ENCODE results near the gene SPRY1.

The SPRY1 gene

DNA sequence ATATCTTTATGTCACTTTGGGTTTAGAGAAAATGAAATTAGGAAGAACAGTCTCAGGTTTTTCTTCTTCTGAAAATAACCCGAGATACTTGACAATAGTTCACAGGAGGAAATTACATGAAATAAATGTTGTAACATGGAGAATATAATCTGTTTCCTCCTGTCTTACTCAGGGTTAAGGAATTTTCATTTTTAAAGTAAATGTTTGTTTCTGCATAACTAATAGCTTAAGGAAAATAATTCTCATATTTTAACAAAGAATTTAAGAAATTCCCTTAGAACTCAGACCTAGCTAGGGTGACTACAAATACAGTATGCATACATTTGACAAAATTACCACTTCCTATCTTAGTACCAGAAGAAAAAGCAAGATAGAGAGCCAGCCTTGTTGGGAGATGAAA lies 17.2 kb upstream of the SPRY1 start:
- DNase-seq (ENCODE audit: low read depth in 2 of 2): no peak

DNA sequence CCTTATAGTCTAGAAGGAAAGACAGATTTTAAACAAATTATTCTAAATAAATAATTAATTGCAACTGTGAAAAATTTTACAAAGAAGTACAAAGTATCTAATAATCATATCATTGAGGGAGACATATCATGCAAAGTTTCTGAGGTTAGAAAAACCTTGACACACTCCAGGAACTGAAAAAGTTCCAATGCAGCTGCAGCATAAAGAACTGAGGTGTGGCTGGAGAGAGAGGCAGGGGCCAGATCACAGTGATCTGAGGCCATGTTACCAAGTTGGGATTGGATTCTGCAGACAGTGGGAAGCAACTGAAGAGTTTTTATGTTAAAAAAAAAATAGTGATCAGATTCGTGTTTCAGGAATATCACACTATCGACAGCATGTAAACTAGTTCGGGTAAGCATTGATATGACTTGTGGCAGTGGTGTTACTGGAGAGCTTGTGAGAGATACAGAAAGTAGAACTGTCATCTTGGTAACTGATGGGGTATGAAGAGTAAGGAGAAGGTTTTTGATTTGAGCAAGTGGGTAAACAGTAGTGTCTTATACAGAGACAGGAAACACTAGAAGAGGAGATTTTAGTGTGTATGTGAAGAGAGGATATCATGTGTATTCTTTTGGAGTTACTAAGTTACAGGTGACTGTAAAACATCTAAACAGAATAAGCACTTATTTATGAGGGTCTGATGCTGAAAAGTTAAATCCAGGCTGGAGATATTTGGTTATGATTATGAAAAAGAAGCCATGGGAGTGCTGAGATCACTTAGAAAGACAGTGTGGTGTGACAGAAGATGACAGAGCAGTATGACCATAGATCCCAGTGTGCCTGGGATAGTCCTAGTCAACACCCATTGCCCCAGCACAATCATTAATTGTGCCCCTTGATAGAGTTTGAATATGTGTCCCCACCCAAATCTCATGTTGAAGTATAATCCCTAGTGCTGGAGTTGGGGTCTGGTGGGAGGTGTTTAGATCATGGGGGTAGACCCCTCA lies 15.6 kb upstream of the SPRY1 start:
- no peak for DNase-seq (ENCODE audit: low read depth in 2 of 2)

DNA sequence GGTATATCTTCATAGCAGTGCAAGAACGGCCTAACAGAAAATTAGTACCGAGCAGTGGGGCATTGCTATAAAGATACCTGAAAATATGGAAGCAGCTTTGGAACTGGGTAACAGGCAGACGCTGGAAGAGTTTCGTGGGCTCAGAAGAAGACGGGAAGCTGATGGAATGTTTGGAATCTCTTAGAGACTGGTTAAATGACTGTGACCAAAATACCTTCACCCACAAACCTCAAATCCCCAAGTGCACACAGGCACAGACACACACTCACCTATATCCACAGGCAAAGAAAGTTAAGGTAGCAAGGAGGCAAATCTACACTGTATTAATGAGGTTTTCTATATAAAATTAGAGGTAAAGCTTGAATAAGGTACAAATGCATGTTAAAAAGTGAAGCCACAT lies 14.6 kb upstream of the SPRY1 start:
- DNase-seq (ENCODE audit: low read depth in 2 of 2): no peak

DNA sequence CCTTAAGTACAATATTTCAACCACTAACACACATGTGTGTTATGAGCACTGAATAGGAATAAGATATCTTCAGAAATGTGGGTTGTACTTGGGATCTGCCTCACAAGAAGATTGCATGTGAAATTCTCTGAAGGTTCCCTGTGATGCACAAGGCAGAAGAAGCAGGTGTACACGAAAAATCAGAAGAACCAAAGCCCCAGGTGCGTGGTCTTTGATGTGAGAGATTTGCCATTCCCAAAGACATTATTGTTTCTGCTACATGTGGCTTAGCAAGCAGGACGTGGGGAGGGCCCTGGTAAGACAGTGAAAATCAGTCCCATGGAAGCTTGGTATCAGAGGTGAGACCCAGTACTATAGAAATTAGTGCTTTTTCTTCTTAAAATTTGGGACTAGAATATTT lies 13.0 kb upstream of the SPRY1 start:
- DNase-seq (ENCODE audit: low read depth in 2 of 2): no peak

DNA sequence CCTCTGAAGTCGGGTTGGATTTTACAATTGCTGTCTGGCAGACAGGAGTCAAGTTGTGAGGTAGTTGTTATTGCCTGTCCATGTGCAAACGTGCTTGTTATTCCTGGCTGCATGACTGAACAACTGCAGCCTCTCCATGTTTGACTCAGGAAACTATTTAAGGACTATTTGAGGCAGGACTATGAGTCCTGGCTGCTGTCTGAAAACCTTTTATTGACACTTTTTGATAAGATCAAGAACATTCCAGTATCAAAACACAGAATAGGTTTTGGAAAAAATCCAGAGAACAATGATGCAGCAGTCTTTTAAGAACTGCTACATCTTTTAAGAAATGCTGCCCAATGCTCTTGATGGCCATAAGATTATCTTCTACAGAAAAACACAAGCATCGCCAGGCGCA lies 10.0 kb upstream of the SPRY1 start:
- DNase-seq (ENCODE audit: low read depth in 2 of 2): no peak

DNA sequence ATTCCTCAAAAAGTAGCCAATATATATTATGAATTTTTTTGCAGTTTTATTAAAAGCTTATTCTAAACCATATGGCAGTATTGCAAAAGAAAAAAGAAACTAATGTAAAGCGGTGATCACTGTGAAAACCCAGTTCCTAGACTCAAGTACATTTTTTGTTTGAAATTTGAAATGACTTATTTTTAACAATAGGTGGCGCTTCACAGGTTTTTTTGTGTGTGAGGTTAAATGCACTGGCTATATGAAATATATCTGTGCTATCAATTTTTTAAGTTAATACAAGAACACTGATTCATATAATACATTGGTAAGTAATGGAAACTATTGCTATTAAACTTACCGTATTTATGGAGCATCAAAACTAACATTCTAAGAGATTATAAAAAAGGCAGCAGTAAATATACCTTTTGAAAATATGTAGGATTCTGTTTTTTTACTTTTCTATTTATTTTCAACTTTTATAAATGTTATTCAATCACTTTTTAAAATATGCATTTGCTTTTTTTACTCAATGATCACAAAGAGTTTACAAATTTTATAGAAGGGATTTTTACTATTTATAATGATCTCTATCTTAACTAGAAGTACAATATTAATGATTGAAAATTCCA lies 5.6 kb upstream of the SPRY1 start:
- DNase-seq (ENCODE audit: low read depth in 2 of 2): no peak

DNA sequence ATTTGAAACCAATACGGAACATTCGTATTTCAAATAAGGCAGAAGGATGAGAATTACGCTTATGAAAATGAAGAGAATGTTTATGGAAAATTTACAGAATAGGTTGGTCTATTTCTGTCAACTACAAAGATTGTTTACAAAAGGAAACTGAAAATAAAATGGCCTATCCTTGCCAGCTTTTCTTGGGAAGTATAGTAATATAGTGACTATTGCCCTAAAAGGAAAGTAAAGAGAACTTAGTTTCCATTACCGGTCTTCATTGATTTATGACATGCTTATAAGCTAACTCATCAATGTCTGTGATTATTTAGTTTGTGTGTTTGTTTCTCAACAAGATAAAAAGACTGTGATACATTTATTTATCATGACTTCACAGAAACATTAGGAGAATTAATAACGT lies 2.9 kb upstream of the SPRY1 start:
- DNase-seq (ENCODE audit: low read depth in 2 of 2): no peak

DNA sequence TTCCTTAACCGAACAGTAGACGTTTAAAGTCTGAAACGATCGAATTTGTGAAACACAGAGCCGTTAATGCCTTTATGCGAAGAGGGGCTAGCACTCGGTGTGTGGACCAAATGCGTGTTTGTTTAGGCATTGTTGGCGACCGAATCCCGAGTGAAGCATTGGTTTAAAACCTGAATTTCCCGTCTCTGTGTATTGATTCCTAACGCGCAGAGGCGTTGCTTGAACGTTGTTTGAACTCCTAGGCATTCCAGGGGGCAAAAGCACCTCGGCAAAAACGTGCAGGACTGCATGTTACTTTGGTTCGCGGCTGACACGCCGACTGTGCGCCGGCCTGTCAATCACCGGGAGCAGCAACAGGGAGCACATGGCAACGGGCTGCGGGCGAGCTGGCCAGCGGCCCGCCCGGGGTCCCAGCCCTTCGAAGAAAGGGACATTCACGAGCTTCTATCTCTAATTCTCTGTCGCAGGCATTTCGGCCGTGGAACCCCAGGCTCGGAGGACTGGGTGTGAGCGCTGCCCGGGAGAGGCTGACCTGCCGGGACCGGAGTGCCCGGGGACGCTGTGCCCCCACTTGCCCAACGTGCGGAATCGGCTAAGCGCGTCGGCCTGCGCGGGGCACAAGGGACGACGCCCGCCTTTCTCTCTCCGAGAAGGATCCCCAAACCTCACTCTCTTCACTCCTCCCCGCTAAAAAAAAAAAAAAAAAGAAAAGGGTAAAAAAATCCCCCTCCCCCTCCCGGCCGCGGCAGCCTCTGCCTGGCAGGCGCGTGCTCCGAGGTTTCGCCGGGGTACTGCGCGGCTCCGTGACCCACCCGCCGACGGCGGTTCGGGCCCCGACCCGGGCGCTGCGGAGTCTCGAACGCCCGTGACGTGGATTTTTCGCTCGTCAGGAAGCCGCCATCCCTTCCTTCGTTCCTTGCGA lies 810 bp downstream of the SPRY1 start:
- peak in 1 of 2 experiments; percentile 48 for DNase-seq (ENCODE audit: low read depth in 2 of 2)

DNA sequence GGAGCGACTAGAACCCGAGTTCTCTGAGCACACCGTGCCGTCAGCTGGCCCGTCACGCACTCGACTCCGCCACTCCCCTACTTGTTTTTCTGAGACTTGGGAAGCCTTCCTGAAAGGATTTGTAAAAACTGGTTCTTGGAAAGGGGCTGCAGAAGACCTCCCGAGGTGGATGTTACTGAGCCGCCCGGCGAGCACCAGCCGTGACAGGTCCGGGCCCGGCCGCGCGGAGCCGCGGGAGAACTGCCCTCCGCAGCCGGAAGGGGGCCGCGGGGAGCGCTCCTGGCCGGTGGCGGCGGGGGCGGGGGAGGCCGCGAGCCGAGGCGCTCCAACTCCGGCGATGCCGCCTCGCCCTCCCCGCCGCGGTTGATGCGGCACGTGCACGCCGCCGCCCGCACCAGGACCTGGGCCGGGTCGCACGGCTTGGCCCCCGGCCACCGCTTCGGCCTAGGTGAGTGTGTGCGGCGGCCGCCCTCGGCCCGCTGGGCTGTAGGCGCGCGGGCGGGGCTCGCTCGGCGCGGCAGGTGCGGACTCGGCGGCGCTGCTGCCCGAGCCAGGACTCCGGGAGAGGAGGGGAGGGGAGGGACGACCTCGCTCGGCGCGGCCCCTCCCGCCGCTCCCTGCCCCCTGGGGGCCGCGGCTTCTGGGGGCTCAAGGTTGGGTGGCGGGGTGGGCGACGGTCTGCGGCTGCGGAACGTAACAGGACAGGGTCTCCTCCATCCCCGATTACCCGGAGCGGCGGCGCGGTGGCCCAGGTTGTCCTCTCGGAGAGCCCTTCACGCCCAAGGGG lies 1.7 kb downstream of the SPRY1 start:
- DNase-seq (ENCODE audit: low read depth in 2 of 2): peak; percentile 24 to 50

DNA sequence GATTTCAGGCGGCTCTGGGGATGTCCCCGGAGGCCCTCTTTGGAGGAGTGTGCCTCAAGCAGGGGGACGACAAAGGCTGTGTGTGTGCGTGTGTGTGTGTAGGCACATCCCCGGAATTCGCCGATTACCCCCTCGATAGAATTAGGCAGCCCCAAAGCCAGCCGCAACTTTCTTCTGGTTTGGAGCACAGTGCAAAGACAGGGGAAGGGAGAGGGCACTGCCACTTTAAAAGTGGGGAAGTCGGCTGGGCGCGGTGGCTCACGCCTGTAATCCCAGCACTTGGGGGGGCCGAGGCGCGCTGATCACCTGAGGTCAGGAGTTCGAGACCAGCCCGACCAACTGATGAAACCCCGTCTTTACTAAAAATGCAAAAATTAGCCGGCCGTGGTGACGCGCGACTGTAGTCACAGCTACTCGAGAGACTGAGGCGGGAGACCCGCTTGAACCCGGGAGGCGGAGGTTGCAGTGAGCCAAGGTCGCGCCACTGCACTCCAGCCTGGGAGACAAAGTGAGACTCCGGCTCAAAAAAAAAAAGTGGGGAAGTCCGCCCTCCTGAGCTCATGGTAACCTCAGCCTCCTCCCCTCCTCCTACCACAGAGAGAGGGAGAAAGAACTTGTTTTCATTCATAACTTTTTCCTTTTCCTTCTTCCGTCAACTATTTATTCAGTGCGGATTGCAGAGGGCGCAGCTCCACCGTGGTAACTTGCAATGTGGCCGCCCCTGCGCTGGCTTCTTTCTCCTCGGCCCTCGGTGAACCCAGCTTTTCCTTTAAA lies 2.4 kb downstream of the SPRY1 start:
- peak; percentile 36 to 57 for DNase-seq (ENCODE audit: low read depth in 2 of 2)

DNA sequence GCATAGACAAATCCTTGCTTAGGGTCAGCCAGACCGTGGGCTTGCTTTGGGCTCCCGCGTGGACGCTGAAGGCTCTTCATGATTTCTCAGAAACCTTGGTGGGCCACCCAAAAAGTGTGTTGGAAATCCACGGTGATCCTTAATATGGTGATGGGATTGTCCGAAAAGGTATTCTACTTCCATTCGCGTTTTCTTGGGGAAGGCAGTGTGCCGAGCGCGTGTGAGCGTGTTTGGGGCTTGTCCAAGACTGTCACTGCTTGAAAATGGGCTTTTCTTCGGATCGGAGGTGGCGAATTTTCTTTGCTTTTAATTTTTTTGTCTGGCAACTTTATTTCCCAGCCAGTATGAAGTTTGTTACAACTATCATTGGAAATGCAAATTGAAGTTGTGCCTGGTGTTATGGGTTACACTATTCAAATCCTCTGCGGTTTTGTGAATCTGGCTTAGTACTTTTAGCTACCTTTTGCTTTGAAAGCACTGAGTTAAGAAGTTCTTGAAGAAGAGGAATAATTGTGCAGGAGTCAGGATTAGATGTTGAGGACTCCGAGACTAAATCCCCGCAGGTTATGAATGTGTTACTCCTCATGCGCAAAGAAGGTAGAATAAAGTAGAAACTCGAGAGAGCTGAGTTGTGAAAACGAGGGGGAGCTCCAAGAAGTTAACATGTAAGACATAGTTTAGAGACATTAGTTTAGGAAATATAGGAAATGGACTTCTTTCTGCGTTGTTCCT lies 3.2 kb downstream of the SPRY1 start:
- DNase-seq (ENCODE audit: low read depth in 2 of 2): no peak

DNA sequence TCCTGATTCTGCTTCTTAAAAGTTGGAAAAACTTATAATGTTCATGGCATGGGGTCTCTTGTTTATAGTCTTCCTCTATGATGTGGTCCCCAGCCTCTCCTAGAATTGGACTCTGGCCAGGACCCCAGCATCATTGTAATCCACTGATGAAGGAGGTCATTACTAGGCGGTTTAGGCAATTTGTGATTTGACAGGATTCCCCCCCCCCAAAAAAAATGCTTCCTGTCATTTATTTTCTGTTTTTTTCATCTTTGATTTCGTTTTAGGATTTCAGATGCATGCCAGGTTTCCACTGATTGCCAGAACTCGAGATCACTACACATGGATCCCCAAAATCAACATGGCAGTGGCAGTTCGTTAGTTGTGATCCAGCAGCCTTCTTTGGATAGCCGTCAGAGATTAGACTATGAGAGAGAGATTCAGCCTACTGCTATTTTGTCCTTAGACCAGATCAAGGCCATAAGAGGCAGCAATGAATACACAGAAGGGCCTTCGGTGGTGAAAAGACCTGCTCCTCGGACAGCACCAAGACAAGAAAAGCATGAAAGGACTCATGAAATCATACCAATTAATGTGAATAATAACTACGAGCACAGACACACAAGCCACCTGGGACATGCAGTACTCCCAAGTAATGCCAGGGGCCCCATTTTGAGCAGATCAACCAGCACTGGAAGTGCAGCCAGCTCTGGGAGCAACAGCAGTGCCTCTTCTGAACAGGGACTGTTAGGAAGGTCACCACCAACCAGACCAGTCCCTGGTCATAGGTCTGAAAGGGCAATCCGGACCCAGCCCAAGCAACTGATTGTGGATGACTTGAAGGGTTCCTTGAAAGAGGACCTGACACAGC lies 4.9 kb downstream of the SPRY1 start:
- DNase-seq (ENCODE audit: low read depth in 2 of 2): no peak

DNA sequence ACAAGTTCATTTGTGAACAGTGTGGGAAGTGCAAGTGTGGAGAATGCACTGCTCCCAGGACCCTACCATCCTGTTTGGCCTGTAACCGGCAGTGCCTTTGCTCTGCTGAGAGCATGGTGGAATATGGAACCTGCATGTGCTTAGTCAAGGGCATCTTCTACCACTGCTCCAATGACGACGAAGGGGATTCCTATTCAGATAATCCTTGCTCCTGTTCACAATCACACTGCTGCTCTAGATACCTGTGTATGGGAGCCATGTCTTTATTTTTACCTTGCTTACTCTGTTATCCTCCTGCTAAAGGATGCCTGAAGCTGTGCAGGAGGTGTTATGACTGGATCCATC lies 5.5 kb downstream of the SPRY1 start:
- no peak for DNase-seq (ENCODE audit: low read depth in 2 of 2)

DNA sequence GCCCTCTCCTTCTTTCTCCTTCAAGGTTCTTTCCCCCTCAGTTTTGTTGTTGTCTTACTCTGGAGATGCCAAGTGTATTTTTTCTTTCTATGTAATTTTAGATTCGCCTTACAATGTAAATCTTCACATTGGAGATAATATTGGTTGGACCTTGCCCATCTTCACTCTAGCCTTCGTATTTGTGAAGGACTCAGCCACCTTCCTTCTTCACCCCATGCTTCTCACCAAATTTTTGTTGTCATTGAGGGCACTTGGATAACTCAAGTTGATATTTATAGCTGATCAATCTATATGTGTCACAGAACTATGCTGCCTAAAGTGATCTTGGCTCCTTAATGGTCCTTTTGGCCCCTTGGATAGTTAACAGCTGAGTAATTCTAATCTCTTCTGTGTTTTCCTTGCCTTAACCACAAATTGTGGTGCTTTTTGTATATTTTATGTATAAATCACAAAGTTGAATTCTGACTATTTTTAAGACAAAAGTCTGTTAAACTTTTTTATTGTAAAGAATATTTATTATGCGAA lies 6.5 kb downstream of the SPRY1 start:
- DNase-seq (ENCODE audit: low read depth in 2 of 2): no peak

DNA sequence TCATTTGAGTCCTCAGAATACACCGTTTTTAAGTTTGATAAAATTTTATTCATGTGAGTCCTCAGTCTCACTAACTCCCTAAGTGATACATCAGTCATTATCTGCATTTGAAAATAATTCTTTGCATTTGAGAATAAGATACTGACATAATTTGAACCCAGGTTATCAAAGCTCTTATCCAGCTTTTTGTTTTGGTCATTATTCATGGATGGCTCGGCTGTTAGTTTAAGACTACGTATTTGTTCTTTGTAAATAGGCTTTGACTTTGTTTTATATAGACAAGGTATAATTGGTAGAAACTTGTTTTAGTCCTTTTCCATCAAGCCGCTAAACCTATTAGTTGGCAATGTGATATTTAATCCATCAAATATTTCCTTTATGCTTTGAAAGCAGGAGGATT lies 7.9 kb downstream of the SPRY1 start:
- DNase-seq (ENCODE audit: low read depth in 2 of 2): no peak

DNA sequence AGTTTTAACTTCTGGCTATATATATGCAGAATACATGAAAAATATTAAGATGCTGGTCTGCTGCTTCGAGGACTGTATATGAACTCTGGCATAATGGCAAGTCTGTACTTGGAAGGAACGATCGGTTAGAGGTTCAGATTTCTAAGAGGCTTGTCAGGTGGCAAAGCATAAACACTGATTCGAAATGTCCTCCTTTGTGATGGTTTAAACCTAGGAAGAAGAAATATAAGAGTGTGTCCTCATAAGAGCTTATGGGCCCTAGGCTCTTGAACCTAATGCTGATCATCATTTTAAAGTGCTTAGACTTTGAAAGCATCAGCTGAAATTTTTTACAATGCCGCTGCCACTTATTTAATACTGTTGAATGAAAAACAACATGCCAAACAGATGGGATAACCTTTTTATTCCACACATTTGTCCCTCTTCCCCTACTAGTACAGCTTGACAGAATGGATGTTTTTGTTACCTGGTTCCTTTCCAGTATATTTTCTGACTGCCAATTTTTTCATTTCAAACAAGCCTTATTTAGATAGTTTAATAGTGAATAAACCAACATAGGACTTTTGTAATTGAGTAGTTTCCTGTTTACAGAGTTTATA lies 8.8 kb downstream of the SPRY1 start:
- DNase-seq (ENCODE audit: low read depth in 2 of 2): no peak

DNA sequence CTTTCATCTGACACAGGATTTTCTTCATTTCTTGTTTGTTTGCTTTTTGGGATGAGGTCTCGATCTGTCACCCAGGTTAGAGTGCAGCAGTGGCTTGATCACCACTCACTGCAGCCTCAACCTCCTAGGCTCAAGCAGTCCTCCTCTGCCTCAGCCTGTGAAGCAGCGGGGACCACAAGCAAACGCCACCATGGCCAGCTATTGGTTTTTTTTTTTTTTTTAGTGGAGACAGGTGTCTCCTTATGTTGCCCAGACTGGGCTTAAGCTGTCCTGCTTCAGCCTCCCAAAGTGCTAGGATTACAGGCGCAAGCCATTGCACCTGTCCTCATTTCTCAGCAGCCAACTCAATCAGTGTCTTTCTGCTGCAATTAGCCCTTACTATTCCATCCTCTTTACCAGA lies 10.3 kb downstream of the SPRY1 start:
- DNase-seq (ENCODE audit: low read depth in 2 of 2): no peak

DNA sequence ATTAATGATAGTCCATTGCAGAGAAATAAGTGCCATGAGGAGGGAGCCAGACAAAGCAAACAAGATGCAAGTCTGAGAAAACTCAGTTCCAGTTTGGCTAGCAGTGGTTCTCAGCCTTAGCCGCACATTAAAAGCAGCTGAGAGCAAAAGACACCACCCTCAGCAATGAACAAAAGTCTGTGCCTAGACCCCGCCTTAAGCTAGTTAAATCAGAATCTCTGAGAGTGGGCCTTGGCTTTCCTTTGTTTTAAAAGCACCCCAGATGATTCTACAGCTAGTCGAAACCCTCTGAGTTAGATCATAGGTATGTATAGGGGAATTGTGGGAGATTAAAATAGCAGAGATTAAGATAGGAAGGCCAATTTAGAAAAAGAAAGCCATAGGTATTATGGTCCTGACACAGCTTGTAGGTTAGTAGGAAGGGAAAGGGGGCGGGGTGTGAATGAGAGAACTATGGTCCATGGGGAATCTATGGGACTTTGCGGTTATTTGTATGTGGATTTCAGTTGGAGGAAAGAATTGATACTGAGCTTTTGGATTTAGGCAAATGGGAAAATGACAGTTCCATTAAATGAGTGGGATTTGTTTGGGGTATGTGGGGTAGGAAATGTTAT lies 12.0 kb downstream of the SPRY1 start:
- DNase-seq (ENCODE audit: low read depth in 2 of 2): no peak

Data from stimulated activated CD4-positive, alpha-beta T cell treated with anti-CD3 and anti-CD28 coated beads, Interleukin-12 subunit alpha, Interleukin-12 subunit beta, amount 100 ng/mL, for 24 hours (primary cell).